HS-27A (cell line): ENCODE results near the gene COX7A1.

ENCODE experiments used
- DNase-seq: peaks from one replicate; pipeline ENCODE4 v3.0.0-alpha.2; 2012; ENCODE audit warnings: low read depth, missing footprints

Gene COX7A1

DNA sequence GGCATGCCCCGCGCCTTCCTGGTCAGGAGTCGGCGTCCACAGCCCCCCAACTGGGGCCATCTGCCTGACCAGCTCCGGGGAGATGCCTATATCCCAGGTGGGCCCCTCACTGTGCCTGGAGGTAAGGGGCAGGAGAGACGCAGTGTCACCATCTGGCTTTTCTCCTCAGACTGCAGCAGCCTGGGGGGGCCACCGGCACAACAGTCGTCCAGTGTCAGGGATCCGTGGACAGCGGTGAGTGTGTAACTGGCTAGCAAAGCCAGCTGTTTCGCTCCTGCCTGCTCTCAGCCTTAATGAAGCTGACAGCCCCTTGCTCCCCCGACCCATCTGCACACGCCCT, 41.1 kb downstream of the COX7A1 start:
- DNase-seq, result no peak

DNA sequence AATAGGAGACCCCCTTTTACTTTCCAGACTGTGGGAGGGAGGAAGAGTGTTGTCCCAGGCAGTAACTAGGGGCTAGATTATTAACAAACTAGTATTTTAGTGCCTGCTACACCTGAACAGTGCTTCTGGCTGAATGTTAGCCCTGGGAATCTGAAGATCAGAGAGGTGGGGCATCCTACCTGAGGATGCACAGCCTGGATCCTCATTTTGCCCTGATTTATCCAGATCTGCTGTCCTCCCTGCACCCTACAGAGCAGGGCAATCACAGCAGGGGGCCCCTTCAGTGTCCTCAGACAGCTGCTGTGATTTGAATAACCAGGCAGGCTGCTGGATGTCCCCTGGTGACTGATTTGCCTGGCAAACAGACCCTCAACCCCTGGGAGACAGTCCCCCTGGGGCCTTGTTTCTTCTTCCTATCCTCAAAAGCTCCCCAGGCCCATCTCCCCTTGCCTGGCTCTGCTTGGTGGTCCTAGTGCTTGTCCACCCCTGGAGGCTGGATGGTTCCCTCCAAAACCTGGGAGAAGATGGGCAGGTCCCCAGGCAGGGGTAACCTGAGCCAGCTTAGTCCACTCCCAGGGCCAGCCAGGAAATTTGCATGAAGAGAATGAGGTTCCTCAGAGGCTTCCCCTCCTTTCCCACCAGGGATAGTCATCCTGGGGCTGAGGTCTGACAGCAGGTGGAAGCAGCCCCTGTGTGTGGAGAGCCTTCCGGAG, 41.6 kb downstream of the COX7A1 start, which contains the start of gene OVOL3:
OVOL3 (plus strand) TSS at position 657 of the 713 bp plus-strand sequence. CDS start 60 bp downstream, outside the sequence.
- no peak for DNase-seq

DNA sequence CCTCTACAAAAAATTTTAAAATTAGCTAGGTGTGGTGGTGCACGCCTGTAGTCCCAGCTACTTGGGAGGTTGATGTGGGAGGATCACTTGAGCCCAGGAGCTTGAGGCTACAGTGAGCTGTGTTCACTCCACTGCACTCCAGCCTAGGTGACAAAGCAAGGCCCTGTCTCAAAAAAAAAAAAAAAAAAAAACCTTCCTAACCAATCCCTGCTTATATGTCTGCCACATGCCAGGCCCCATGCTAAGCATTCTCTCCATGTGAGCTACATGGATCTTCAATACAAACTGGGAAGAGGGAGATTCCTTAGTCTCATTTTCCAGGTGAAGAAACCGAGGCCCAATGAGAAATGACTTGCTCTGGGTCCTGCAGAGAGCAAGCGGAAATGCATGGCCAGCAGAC, 43.6 kb downstream of the COX7A1 start:
- no peak for DNase-seq

DNA sequence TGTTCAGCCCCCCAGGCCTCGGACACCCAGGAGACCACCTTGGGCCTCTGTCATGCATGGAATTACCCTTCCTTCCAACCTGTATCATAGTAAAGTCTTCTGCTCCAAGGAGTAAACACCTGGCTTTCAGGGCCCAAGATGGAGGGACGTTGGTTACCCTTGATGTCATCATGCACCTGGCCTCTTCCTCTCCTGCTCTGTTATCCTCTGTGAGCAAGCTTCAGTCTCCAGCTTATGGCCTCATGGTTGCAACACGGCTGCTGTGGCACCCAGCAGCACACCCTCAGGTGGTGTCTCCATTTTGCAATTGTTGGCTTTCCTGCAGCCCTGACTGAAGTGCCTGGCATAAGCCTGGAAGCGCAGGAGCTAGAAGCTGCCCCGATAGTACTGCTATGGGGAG, 45.3 kb downstream of the COX7A1 start:
- no peak for DNase-seq

DNA sequence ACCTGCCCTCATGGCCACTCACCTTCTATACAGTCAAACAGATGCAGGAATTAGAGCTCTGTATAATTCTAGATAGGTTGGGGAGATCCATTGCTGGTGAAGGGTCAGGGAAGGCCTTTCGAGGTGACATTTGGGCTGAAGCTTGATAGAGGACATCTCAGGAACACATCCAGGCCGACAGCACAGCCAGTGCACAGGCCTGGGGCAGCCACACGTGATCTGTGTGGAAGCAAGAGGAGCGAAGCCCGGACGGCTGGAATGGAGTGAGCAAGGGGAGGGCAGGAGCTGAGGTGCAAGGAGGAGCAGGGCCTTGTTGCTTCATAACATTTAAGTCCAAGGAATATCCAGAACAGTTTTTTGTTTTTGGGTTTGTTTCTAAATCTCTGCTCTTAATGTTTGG, 45.8 kb downstream of the COX7A1 start:
- no peak for DNase-seq

DNA sequence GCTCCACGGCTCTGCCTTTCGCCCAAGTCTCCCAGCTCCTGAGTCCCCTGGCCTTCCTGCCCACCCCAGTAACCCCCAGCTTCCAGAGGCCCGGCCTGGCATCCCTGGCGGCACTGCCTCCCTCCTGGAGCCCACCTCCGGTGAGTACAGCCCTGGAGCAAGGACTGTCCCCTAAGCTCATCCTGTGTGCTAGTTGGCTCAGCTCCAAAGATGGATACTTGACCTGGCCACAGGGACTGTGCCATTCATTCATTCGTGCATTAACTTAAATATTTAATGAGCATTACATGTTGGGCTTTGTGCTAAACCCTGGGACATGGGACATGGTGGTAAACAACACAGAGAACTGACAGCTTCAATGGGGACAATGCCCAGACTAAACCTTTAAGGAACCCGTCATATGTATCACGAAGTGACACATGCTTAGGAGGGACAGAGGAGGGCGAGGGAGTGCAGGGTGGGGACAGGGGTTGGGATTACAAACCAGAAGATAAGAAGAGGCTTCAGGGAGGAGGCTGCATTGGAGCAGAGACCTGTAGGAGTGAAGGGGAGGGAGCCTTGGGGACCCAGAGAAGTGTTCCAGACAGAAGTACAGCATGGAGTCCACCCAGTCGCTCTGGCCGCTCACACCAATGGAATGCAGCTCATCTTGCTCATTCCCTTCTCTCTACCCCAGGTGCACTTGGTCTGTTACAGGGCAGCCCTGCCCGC, 48.2 kb downstream of the COX7A1 start:
- DNase-seq, result no peak

DNA sequence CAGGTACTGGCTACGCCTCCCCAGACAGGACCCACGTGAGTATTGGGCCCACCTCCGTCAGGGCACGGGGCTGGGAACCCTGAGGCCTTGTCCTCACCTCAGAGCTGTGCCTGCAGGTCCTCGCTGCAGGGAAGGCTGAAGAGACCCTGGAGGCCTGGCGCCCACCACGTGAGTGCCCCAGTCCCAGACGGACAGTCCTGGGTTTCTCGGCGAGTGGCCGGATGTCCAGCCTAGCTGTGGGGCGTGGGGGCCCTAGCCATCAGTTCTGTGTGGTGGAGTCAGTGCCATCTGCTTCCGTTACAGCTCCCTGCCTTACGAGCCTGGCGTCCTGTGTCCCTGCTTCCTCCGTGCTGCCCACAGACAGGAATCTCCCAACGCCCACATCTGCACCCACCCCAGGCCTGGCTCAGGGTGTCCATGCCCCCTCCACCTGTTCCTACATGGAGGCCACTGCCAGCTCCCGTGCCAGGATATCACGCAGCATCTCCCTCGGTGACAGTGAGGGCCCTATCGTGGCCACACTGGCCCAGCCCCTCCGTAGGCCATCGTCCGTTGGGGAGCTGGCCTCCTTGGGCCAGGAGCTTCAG, 49.1 kb downstream of the COX7A1 start:
- DNase-seq, result no peak

DNA sequence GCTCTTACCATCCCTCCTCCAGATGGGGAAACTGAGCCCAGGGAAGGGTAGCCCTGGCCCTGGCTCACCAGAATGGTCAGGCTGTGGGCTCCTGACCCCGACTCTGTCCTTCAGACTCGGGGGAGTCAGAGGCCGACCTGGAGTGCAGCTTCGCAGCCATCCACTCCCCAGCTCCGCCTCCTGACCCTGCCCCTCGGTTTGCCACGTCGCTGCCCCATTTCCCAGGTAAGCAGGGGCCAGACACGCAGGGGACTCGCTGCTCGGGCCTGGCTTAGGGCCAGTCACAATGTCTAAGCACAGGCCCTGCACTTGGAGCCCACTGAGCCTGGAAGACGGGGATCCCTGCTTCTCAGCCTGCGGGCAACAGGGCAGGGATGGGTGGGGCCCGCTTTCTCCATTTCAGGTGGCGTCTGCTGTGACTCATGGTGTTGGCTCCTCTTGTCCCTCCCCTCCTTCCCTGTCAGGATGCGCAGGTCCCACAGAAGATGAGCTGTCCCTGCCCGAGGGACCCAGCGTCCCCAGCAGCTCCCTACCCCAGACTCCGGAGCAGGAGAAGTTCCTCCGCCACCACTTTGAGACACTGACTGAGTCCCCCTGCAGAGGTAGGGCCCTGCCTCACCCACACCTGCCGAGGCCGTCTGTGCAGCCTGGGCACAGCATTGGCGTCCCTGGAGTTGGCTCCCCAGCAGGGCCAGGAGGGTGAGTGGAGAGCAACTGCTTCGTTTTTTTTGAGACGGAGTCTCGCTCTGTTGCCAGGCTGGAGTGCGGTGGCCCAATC, 50.5 kb downstream of the COX7A1 start:
- no peak for DNase-seq
